ENCODE data around the gene PNMA3.
"Not testable (repeated sequence)": the region's sequence is repeated elsewhere in the genome, so short reads cannot be mapped to it uniquely, and the experiment has no call there.

The PNMA3 gene

GRCh38 chrX:153055871-153056749 lies at the start of gene PNMA3:
Gene PNMA3, plus strand, starts transcription at chrX:153056470. Its CDS starts 586 bp downstream, at chrX:153057056.
- Histone ChIP-seq H3K27me3 (ENCODE audit: control insufficient read depth in 2 of 2, insufficient read depth in 2 of 2, low read length in 2 of 2) (peaks cover 7 to 20% of the 10 kb centered on the region in 2 donors), H3K4me3 (ENCODE audit: low read length in 2 of 2) (no peak within 1 kb of the TSS), H3K9me3 (ENCODE audit: control insufficient read depth in 2 of 2, low read length in 2 of 2) (no peaks in the 10 kb centered on the region), H3K27ac (ENCODE audit: low read depth in 2 of 2, low read length in 2 of 2) (no peak within 1 kb of the TSS), H3K36me3 (ENCODE audit: control insufficient read depth in 2 of 2, insufficient read depth in 2 of 2, low read length in 2 of 2) (no peaks in the 10 kb centered on the region), H3K9ac (ENCODE audit: low read depth in 1 of 2, low read length in 2 of 2) (no peak within 1 kb of the TSS), H3K4me1 (ENCODE audit: control insufficient read depth in 2 of 2, insufficient read depth in 2 of 2, low read length in 2 of 2) (no peaks in the 10 kb centered on the region)

GRCh38 chrX:153017174-153017573 lies 39.1 kb upstream of the PNMA3 start:
- not testable (repeated sequence) for H3K4me1 ChIP-seq (ENCODE audit: control insufficient read depth in 2 of 2, insufficient read depth in 2 of 2, low read length in 2 of 2); H3K27me3 ChIP-seq (ENCODE audit: control insufficient read depth in 2 of 2, insufficient read depth in 2 of 2, low read length in 2 of 2); H3K9ac ChIP-seq (ENCODE audit: low read depth in 1 of 2, low read length in 2 of 2)

GRCh38 chrX:153019166-153019565 lies 37.1 kb upstream of the PNMA3 start:
- Histone ChIP-seq H3K9me3 (ENCODE audit: control insufficient read depth in 2 of 2, low read length in 2 of 2) (no peaks in the 10 kb centered on the region), H3K4me3 (ENCODE audit: low read length in 2 of 2) (no peak overlapping the region), H3K4me1 (ENCODE audit: control insufficient read depth in 2 of 2, insufficient read depth in 2 of 2, low read length in 2 of 2) (no peaks in the 10 kb centered on the region), H3K9ac (ENCODE audit: low read depth in 1 of 2, low read length in 2 of 2) (no peak overlapping the region), H3K36me3 (ENCODE audit: control insufficient read depth in 2 of 2, insufficient read depth in 2 of 2, low read length in 2 of 2) (no peaks in the 10 kb centered on the region), H3K27ac (ENCODE audit: low read depth in 2 of 2, low read length in 2 of 2) (no peak overlapping the region), H3K27me3 (ENCODE audit: control insufficient read depth in 2 of 2, insufficient read depth in 2 of 2, low read length in 2 of 2) (peaks cover 0 to 2% of the 10 kb centered on the region in 2 donors)

More at GRCh38 chrX:153017174-153017573, 39.1 kb upstream of the PNMA3 start:
- not testable (repeated sequence) for H3K36me3 ChIP-seq (ENCODE audit: control insufficient read depth in 2 of 2, insufficient read depth in 2 of 2, low read length in 2 of 2); H3K9me3 ChIP-seq (ENCODE audit: control insufficient read depth in 2 of 2, low read length in 2 of 2); H3K27ac ChIP-seq (ENCODE audit: low read depth in 2 of 2, low read length in 2 of 2); H3K4me3 ChIP-seq (ENCODE audit: low read length in 2 of 2)

GRCh38 chrX:153026501-153026900 lies 29.8 kb upstream of the PNMA3 start:
- H3K9ac ChIP-seq (ENCODE audit: low read depth in 1 of 2, low read length in 2 of 2); H3K36me3 ChIP-seq (ENCODE audit: control insufficient read depth in 2 of 2, insufficient read depth in 2 of 2, low read length in 2 of 2); H3K4me3 ChIP-seq (ENCODE audit: low read length in 2 of 2); H3K27ac ChIP-seq (ENCODE audit: low read depth in 2 of 2, low read length in 2 of 2); H3K9me3 ChIP-seq (ENCODE audit: control insufficient read depth in 2 of 2, low read length in 2 of 2); H3K27me3 ChIP-seq (ENCODE audit: control insufficient read depth in 2 of 2, insufficient read depth in 2 of 2, low read length in 2 of 2); H3K4me1 ChIP-seq (ENCODE audit: control insufficient read depth in 2 of 2, insufficient read depth in 2 of 2, low read length in 2 of 2): not testable (repeated sequence)

- H3K36me3 ChIP-seq (ENCODE audit: control insufficient read depth in 2 of 2, insufficient read depth in 2 of 2, low read length in 2 of 2); H3K9ac ChIP-seq (ENCODE audit: low read depth in 1 of 2, low read length in 2 of 2); H3K4me3 ChIP-seq (ENCODE audit: low read length in 2 of 2); H3K27me3 ChIP-seq (ENCODE audit: control insufficient read depth in 2 of 2, insufficient read depth in 2 of 2, low read length in 2 of 2); H3K27ac ChIP-seq (ENCODE audit: low read depth in 2 of 2, low read length in 2 of 2); H3K4me1 ChIP-seq (ENCODE audit: control insufficient read depth in 2 of 2, insufficient read depth in 2 of 2, low read length in 2 of 2); H3K9me3 ChIP-seq (ENCODE audit: control insufficient read depth in 2 of 2, low read length in 2 of 2): not testable (repeated sequence)
These were observed 27.8 kb upstream of the PNMA3 start for GRCh38 chrX:153028487-153028886.

- Histone ChIP-seq H3K27me3 (ENCODE audit: control insufficient read depth in 2 of 2, insufficient read depth in 2 of 2, low read length in 2 of 2) (no peaks in the 10 kb centered on the region), H3K27ac (ENCODE audit: low read depth in 2 of 2, low read length in 2 of 2) (no peak overlapping the region), H3K9ac (ENCODE audit: low read depth in 1 of 2, low read length in 2 of 2) (no peak overlapping the region), H3K4me1 (ENCODE audit: control insufficient read depth in 2 of 2, insufficient read depth in 2 of 2, low read length in 2 of 2) (no peaks in the 10 kb centered on the region), H3K9me3 (ENCODE audit: control insufficient read depth in 2 of 2, low read length in 2 of 2) (no peaks in the 10 kb centered on the region), H3K36me3 (ENCODE audit: control insufficient read depth in 2 of 2, insufficient read depth in 2 of 2, low read length in 2 of 2) (no peaks in the 10 kb centered on the region), H3K4me3 (ENCODE audit: low read length in 2 of 2) (no peak overlapping the region)
These were observed 27.1 kb upstream of the PNMA3 start for GRCh38 chrX:153029162-153029561.

- Histone ChIP-seq H3K36me3 (ENCODE audit: control insufficient read depth in 2 of 2, insufficient read depth in 2 of 2, low read length in 2 of 2) (no peaks in the 10 kb centered on the region), H3K27me3 (ENCODE audit: control insufficient read depth in 2 of 2, insufficient read depth in 2 of 2, low read length in 2 of 2) (no peaks in the 10 kb centered on the region), H3K9me3 (ENCODE audit: control insufficient read depth in 2 of 2, low read length in 2 of 2) (no peaks in the 10 kb centered on the region), H3K9ac (ENCODE audit: low read depth in 1 of 2, low read length in 2 of 2) (no peak overlapping the region), H3K27ac (ENCODE audit: low read depth in 2 of 2, low read length in 2 of 2) (no peak overlapping the region), H3K4me1 (ENCODE audit: control insufficient read depth in 2 of 2, insufficient read depth in 2 of 2, low read length in 2 of 2) (no peaks in the 10 kb centered on the region), H3K4me3 (ENCODE audit: low read length in 2 of 2) (no peak overlapping the region)
These were observed 26.4 kb upstream of the PNMA3 start for GRCh38 chrX:153029875-153030274.

- Histone ChIP-seq H3K4me3 (ENCODE audit: low read length in 2 of 2) (no peak overlapping the region), H3K27me3 (ENCODE audit: control insufficient read depth in 2 of 2, insufficient read depth in 2 of 2, low read length in 2 of 2) (no peaks in the 10 kb centered on the region), H3K4me1 (ENCODE audit: control insufficient read depth in 2 of 2, insufficient read depth in 2 of 2, low read length in 2 of 2) (no peaks in the 10 kb centered on the region), H3K36me3 (ENCODE audit: control insufficient read depth in 2 of 2, insufficient read depth in 2 of 2, low read length in 2 of 2) (no peaks in the 10 kb centered on the region), H3K27ac (ENCODE audit: low read depth in 2 of 2, low read length in 2 of 2) (no peak overlapping the region), H3K9me3 (ENCODE audit: control insufficient read depth in 2 of 2, low read length in 2 of 2) (no peaks in the 10 kb centered on the region), H3K9ac (ENCODE audit: low read depth in 1 of 2, low read length in 2 of 2) (no peak overlapping the region)
These were observed 25.5 kb upstream of the PNMA3 start for GRCh38 chrX:153030801-153031200.

GRCh38 chrX:153032397-153033118 lies 23.7 kb upstream of the PNMA3 start:
- Histone ChIP-seq H3K9ac (ENCODE audit: low read depth in 1 of 2, low read length in 2 of 2) (peak overlapping the region in 1 of 2 donors; percentile 26), H3K36me3 (ENCODE audit: control insufficient read depth in 2 of 2, insufficient read depth in 2 of 2, low read length in 2 of 2) (no peaks in the 10 kb centered on the region), H3K4me3 (ENCODE audit: low read length in 2 of 2) (peak overlapping the region; percentile 27 to 60), H3K9me3 (ENCODE audit: control insufficient read depth in 2 of 2, low read length in 2 of 2) (no peaks in the 10 kb centered on the region), H3K27me3 (ENCODE audit: control insufficient read depth in 2 of 2, insufficient read depth in 2 of 2, low read length in 2 of 2) (peaks cover 0 to 4% of the 10 kb centered on the region in 2 donors), H3K27ac (ENCODE audit: low read depth in 2 of 2, low read length in 2 of 2) (no peak overlapping the region), H3K4me1 (ENCODE audit: control insufficient read depth in 2 of 2, insufficient read depth in 2 of 2, low read length in 2 of 2) (no peaks in the 10 kb centered on the region)

- no peak overlapping the region for H3K4me3 ChIP-seq (ENCODE audit: low read length in 2 of 2)
- no peak overlapping the region for H3K9ac ChIP-seq (ENCODE audit: low read depth in 1 of 2, low read length in 2 of 2)
- H3K27me3 ChIP-seq (ENCODE audit: control insufficient read depth in 2 of 2, insufficient read depth in 2 of 2, low read length in 2 of 2): peaks cover 0 to 4% of the 10 kb centered on the region in 2 donors
- H3K27ac ChIP-seq (ENCODE audit: low read depth in 2 of 2, low read length in 2 of 2): no peak overlapping the region
- no peaks in the 10 kb centered on the region for H3K36me3 ChIP-seq (ENCODE audit: control insufficient read depth in 2 of 2, insufficient read depth in 2 of 2, low read length in 2 of 2)
- no peaks in the 10 kb centered on the region for H3K4me1 ChIP-seq (ENCODE audit: control insufficient read depth in 2 of 2, insufficient read depth in 2 of 2, low read length in 2 of 2)
- peaks cover 3 to 9% of the 10 kb centered on the region in 2 donors for H3K9me3 ChIP-seq (ENCODE audit: control insufficient read depth in 2 of 2, low read length in 2 of 2)
These were observed 7.2 kb upstream of the PNMA3 start for GRCh38 chrX:153049093-153049492.
